ENCODE data around the gene LIMA1.
"Not testable (repeated sequence)": the region's sequence is repeated elsewhere in the genome, so short reads cannot be mapped to it uniquely, and the experiment has no call there.

Gene LIMA1

DNA sequence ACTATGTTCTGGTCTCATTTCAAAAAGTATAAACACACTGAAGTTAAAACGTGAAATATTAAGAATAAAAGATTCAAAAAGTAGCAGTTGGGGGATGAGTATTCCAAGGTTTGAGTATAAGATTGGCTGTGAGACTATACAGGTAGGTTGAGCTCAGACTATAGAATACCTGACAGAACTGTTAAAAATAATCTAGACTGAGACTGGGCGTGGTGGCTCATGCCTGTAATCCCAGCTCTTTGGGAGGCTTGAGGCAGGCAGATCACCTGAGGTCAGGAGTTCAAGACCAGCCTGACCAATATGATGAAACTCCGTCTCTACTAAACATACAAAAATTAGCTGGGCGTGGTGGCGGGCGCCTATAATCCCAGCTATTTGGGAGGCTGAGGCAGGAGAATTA lies 64.3 kb downstream of the LIMA1 start:
- not testable (repeated sequence) for DNase-seq (ENCODE audit: low read depth, low spot score)

DNA sequence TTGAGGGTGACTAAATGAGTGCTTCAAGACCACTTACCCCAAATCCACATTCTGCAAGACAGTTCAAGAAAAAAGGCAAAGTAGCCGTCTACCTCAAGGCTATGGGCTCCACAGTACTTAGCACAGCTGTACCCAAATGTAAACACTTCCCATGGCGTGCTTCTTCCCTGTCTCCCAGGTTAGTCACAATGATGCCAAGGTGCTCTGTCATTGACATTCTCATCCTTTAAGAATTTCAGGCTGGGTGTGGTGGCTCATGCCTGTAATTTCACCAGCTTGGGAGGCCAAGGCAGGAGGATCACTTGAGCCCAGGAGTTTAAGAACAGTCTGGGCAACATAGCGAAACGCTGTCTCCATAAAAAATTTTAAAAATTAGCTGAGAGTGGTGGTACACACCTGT lies 64.9 kb downstream of the LIMA1 start:
- no peak for DNase-seq (ENCODE audit: low read depth, low spot score)

GRCh38 chr12:50217202-50217601 lies 66.1 kb downstream of the LIMA1 start:
- DNase-seq (ENCODE audit: low read depth, low spot score), result no peak

DNA sequence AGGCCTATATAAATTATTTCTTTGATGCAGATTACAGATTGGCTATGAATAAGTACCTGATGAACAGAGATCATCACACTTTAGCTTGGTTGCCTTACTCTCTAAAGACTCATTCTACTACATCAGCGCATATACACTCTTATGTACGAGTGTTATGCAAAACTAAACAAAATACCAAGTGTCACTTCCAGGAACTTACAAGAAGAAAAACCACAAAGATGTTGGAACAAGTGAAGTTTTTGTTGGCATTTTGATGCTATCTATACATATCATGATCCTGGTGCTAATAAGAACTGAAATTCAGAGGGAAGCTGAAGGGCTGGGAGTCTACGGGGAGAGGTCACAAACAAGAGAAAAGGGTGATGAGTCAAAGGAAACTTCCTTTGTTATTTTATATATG lies 68.3 kb downstream of the LIMA1 start:
- no peak for DNase-seq (ENCODE audit: low read depth, low spot score)

DNA sequence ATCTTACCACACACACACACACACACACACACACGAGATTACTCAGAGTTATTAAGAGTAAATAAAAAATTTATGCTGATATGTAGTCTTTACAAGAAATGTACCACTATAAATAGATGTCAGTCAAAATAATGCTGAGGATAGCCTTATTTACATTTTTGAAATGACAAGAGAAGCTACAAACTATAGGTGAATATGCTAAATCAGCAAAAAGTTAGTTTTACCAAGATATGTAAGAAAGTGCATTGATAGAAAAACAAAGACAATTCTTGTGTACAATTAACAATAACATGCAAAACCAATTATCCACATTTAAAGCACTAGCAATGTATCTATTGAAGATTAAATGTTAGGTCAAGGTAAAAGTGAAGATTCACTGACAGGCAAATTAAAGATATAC lies 69.3 kb downstream of the LIMA1 start:
- no peak for DNase-seq (ENCODE audit: low read depth, low spot score)

DNA sequence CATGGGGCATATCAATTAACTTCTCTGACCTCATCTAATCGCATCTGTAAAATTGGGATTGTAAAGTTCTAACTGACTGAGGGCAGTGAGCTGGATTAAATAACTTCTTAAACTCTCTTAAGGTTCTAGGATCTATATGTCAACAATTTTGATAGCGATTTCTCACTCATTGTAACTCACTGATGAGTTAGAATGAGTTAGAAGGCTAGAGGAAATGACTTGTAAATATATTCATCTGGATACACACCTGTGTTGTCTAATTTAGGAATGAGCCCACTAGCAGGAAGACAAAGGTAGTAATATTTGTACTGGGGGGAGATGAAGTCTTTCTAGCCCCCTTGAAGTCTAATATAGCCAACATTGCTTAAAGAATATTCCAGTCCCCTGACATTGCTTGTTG lies 69.9 kb downstream of the LIMA1 start:
- DNase-seq (ENCODE audit: low read depth, low spot score), result no peak

DNA sequence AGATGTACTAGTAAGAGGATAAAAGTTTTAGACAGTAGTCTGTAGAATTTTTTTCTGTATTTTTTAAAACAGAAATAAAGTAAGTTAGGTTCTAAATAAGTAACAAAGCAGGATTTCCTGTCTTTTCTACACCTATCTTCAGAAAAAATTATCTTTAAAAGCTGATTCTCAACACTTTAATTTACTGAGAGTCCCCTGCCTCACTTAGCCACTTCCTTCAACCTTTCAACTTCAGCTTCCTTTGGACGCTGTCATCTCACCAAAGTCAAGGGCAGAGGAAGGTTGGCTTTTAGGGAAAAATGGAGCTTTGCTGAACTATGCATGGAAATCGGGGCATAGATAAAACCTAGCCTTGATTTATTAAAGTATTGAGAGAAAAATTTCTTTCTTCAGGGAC lies 71.3 kb downstream of the LIMA1 start:
- DNase-seq (ENCODE audit: low read depth, low spot score), result no peak

DNA sequence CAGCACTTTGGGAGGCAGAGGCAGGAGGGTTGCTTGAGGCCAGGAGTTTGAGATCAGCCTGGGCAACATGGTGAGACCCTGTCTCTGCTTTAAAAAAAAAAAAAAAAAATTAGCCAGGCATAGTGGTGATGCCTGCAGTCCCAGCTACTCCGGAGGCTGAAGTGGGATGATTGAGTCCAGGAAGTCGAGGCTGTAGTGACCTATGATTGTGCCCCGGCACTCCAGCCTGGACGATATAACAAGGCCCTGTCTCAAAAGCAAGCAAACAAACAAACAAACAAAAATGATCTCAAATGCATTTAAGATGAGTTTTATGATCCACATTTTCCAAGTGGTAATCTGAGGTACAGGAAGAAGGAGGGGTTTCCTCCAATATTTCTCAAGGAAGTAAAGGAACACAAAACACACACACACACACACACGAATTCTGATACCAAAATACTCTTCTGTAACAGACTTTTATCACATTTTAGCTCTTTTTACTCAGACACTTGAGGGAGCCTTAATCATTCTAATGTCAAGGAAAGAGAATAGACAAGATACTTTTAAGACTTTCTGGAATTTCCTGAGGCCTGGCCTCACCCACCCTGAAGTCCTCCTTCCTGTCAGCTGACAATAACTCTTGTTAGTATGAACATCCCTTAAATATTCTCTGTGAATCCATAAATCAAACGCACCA lies 71.8 kb downstream of the LIMA1 start:
- DNase-seq (ENCODE audit: low read depth, low spot score), result no peak

- DNase-seq (ENCODE audit: low read depth, low spot score), result no peak
Observed at GRCh38 chr12:50207424-50207823, 75.9 kb downstream of the LIMA1 start.

DNA sequence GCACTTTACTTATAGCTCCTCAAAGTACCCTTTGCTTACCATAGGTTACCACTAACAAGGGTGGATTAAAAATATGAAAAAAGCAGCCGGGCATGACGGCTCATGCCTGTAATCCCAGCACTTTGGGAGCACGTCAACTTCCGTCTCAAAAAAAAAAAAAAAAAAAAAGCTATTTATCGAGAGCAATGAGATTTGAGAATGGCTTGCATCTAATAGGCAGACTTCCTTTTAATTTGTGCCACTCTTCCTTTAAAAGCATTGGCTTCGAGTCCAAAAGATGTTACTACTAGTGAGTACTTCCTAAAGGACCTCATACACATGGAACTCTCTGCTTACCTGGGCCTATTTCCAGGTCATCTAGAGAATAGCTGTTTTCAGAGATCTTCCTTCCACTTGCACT lies 77.7 kb downstream of the LIMA1 start:
- DNase-seq (ENCODE audit: low read depth, low spot score), result no peak

- no peak for DNase-seq (ENCODE audit: low read depth, low spot score)
Observed at GRCh38 chr12:50203691-50204090, 79.6 kb downstream of the LIMA1 start.

DNA sequence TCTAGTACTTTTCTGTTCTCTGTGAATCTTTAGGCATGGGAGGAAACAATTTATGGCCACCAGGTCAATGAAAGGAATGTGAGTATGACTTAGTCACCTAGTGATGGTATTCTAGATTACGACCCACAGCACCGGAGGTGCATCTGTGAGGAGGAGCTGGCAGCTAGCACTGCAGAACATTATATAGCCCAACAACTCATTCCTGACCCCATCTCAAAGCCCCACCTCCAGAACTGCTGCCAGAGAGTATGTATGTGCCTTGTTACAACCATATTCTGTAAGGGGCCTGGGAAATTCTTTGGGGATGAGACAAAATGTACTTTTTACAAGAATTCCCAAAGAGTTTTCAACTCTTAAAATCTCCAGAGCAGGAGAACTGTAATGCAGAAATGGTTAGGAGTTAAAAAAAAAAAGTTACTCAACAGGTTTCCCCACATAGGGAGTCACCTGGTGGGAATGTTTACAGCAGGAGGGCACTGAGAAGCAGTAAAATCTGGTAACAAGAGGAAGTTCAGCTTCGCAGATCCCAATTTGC lies 81.3 kb downstream of the LIMA1 start:
- no peak for DNase-seq (ENCODE audit: low read depth, low spot score)

DNA sequence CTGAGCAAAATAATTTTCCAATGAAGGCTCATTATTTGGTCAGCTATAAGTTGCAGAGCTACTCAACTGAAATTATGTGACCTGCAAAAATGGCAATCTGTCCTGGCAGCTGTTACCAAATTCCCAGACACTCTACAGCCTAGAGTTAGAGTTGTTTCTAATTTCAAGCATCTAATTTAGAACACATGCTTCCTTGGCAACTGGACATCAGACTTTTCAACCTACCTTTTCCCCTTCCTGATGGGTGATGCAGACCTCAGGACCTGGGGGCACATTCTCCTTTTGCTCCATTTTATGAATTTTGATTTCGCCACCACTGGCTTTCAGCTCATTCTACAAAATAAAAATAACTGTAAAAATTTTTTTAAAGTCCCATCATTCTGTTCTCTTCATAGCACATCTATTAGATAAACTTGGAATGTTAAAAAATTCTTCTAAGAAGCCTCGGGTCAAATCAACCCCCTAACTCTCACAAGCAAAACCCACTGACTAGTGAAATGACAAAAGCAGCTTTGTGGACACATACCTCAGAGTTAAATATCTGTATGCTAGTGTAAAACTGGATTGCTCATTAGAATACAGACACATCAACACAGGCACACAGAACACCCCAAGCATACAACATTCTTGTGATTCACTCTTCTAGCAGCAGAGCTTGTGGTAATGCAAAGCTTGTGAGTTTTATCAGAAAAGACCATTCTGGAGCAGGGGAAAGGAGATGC lies 82.6 kb downstream of the LIMA1 start:
- DNase-seq (ENCODE audit: low read depth, low spot score), result no peak

GRCh38 chr12:50198829-50199228 lies 84.5 kb downstream of the LIMA1 start:
- no peak for DNase-seq (ENCODE audit: low read depth, low spot score)

- no peak for DNase-seq (ENCODE audit: low read depth, low spot score)
Observed at GRCh38 chr12:50197297-50197727, 86.0 kb downstream of the LIMA1 start.

DNA sequence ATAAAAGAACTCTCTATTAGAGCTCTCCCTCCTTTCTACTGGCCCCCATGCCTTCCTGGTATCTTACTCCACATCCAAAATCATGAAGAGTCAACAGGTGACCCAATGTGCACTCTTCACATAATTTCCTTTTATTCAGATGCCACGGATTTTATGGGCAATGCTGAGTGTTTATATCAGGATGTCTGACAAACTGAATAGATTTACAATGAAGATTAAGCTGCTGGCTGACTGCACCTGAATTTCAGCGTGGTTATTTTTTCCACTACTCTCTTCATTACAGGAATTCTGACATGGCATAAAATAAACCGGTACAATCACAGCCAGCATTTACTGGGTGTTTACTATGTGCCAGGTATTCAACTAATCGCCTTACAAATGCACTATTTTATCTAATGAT lies 86.8 kb downstream of the LIMA1 start:
- no peak for DNase-seq (ENCODE audit: low read depth, low spot score)

DNA sequence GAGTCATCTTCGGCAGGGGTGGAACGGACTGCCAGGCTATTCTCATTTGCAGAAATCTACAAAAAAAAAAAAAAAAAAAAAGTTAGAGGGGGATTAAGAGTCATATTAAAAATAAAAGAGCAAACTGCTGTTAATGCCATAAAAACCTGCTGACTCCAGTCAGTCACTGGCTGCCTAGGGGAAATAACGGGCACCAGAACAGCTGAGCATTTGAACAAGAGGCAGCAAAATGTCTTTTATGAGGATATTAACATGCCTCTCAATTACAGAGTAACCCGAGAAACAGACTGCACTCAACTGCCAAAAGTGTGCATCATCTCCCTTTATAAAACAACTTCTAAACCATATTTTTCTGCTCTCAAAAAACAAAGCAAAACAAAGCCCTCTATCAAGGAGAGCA lies 87.5 kb downstream of the LIMA1 start:
- no peak for DNase-seq (ENCODE audit: low read depth, low spot score)

DNA sequence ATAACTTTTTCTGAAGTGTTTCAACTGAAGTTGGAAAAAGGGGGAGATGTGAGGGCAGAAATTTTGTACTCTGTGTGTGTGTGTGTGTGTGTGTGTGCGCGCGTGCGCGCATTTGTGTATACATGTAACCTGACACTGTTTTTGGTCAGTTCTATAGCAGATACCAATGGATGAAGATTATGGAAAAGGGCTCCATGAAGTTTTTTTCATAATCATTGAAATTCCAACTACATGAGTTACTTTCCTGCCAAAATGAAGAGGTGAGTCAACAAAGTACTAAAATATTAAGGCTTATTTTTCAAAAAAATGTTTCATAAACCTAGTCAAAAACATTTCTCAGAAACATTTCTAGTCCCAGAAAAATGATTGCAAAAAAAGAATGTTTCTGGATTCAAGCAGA lies 90.4 kb downstream of the LIMA1 start:
- DNase-seq (ENCODE audit: low read depth, low spot score), result no peak

DNA sequence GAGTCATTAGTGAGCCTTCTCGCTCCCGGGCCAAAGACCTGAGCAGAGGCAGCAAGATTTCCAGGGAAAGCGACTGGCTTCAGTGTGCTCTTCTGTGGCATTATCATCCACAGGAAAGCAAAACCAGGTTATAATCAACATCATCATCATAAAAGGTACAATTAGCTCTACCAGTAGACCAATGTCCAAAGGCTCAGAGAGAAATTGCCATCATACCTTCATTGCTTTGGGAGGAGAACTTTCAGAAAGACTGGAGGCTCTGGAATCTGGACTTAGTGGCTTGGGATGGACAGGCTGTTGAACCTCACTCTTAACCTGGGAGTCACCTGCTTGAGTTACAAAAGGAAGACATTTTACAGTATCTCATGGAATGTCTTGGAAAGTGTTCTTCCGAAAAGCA lies 91.1 kb downstream of the LIMA1 start:
- DNase-seq (ENCODE audit: low read depth, low spot score), result no peak

DNA sequence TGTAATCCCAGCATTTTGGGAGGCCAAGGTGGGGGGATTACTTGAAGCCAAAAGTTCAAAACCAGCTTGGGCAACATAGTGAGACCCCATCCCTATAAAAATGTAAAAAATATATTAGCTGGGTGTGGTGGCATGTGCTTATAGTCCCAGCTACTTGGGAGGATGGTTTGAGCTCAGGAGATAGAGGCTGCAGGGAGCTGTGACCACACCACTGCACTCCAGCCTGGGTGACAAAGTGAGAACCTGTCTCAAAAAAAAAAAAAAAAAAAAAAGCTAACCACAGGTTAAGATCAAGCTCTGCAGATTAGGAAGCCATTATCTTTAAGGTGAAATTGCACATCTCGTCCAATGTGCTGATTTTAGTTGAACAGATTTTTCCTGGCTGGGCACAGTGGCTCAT lies 92.5 kb downstream of the LIMA1 start:
- no peak for DNase-seq (ENCODE audit: low read depth, low spot score)

GRCh38 chr12:50188875-50189575 lies 94.3 kb downstream of the LIMA1 start:
- no peak for DNase-seq (ENCODE audit: low read depth, low spot score)

DNA sequence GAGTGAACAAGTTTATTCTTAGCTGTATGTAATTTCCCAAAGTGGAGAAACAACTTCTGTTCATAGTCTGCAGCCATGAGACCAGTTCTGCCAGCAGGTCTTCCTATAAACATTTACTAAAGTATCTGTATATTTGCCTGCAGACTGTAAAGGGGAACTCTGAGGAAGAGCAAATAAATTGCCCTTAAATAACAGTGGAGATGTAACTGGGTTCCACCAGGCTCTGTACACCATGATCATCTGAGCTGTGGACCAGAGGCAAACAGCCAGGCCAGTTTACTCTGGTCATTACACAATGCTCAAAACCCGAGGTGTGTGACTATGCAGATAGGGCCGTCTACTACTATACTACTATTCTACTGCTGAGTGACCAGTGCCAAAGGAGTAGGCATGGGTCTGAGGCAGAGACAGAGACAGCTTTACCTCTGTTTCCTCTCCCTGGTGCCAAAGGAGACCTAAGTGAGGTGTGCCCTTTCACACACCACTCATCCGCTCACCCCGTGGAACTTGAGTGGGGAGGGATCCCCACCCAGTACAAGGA lies 95.0 kb downstream of the LIMA1 start:
- DNase-seq (ENCODE audit: low read depth, low spot score), result no peak

Measured in brain pericyte (primary cell).